NCI-H146 (cell line): ENCODE measurements around the gene DOP1A.
"Not testable (repeated sequence)": the region's sequence is repeated elsewhere in the genome, so short reads cannot be mapped to it uniquely, and the experiment has no call there.

Source experiments
- DNase-seq: peaks from one replicate; lab custom pipeline; 2025; lab: John Stamatoyannopoulos, UW

DOP1A gene

DNA sequence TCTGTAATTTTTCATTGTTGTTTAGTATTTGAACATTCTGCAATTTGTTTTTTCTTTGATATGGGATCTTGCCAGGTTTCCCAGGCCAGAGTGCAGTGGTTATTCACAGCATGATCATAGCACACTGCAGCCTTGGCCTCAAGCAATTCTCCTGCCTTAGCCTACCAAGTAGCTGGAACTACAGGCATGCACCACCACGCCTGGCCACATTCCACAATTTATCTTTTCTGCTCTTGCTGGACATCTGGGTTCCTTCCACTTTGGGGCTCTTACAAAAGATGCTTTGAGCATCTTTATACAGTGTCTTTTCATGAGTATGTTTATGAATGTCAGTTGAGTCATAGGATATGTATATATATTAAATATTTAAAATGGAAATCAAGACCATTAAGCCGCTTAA is 83.6 kb downstream of the DOP1A start:
- DNase-seq = no peak

- no peak for DNase-seq
Measured at GRCh38 chr6:83152913-83153312, 85.4 kb downstream of the DOP1A start.

- peak; percentile 35 for DNase-seq
Measured at GRCh38 chr6:83153883-83154521, 86.5 kb downstream of the DOP1A start.

DNA sequence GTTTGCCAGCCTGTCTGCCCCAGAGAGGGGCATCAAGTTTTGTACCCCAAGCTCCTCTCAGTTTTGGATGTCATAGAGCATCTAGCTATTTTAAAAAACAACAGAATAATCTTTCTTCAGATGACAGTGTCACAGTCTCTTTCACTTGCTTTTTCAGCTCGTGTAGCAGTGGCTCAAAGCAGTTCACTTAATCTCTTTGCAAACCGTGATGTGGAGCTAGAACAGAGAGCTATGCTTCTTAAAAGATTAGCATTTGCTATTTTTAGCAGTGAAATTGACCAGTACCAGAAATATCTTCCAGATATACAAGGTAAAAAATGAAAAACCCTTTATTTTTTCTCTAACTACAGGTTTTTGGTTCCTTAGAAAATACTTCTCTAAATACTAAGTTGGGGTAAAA is 88.3 kb downstream of the DOP1A start:
- DNase-seq = no peak

GRCh38 chr6:83160167-83160566 is 92.7 kb downstream of the DOP1A start:
- no peak for DNase-seq

GRCh38 chr6:83167726-83168278 is 100.3 kb downstream of the DOP1A start:
- no peak for DNase-seq

- no peak for DNase-seq
Measured at GRCh38 chr6:83168556-83168955, 101.1 kb downstream of the DOP1A start.

GRCh38 chr6:83169106-83169505 is 101.6 kb downstream of the DOP1A start:
- DNase-seq = no peak

GRCh38 chr6:83169511-83169910 is 102.0 kb downstream of the DOP1A start:
- DNase-seq = no peak

DNA sequence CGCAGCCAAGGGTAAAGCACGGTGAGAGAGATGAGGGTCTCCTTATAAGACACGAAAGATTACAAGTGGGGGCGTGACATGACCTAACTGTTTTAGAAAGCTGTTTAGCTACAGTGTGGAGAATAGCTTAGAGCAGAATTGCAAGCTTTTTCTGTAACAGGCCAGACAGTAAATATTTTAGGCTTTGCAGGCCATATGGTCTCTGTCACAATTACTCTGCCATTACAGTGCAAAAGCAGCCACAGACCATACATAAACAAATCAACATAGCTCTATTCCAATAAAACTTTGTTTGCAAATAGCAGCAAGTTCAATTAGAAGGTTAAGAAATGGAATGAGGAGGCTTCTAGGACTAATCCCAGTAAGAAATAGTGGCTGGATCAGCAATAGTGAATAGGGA is 108.8 kb downstream of the DOP1A start:
- DNase-seq = no peak

- DNase-seq = no peak
Measured at GRCh38 chr6:83180426-83180950, 113.0 kb downstream of the DOP1A start.

DNA sequence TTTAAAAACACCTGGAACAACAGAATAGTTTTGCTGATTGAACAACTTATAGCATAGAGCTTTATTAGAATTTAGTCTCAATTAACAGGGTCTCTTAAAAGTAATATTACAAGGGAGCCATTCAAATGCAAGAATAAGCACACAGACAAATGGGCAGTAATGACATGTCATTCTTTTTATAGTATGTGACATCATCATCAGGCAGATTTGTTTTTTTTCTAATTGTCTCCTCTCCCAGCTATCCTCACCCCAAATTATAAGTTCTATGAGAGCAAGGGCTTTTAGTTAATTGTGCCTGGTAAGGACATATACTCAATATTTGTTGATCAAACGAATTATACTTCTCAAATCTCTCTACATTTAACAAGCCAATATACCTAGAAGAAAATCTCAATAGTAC is 114.6 kb downstream of the DOP1A start:
- no peak for DNase-seq

- no peak for DNase-seq
Measured at GRCh38 chr6:83183082-83183828, 115.8 kb downstream of the DOP1A start.

- no peak for DNase-seq
Measured at GRCh38 chr6:83185096-83185495, 117.6 kb downstream of the DOP1A start.

DNA sequence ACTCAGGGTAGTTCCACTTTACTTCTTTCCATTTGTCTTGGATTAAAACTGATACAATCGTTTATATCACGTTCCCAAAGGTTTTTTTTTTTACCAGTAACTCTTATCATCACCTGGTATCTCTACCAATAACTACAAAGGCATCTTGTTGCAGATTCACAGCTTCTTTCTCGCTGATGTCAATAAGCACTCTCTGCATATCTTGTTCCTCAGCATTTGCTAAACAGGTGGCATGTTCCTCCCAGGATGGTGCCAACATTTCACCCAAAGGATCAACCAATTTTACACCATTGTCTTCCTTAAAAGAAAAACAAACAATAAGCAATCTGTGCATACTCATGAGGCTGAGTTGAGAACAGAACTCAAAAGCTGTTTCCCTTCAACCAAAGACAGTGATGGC is 121.0 kb downstream of the DOP1A start:
- no peak for DNase-seq

- DNase-seq = no peak
Measured at GRCh38 chr6:83190626-83191025, 123.2 kb downstream of the DOP1A start.

DNA sequence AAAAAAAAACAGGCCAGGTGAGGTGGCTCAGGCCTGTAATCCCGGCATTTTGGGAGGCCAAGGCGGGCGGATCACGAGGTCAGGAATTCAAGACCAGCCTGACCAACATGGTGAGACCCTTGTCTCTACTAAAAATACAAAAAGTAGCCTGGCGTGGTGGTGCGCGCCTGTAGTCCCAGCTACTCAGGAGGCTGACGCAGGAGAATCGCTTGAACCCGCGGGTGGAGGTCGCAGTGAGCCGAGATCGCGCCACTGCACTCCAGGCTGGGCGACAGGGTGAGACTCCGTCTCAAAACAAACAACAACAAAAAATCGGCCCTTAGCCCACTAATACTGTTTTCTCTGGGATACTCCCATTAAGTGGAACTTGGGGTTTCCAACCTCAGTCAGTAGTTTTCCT is 124.5 kb downstream of the DOP1A start:
- DNase-seq = not testable (repeated sequence)

GRCh38 chr6:83192456-83192855 is 125.0 kb downstream of the DOP1A start:
- no peak for DNase-seq

- peak; percentile 87 for DNase-seq
Measured at GRCh38 chr6:83192871-83193746, 125.6 kb downstream of the DOP1A start, which contains the start of the genes PGM3 and RWDD2A. TSS of gene PGM3 (minus strand) at chr6:83193265. CDS start at chr6:83191012, 2,253 bp downstream. TSS of gene RWDD2A (plus strand) at chr6:83193357. CDS start at chr6:83194452, 1,095 bp downstream.

DNA sequence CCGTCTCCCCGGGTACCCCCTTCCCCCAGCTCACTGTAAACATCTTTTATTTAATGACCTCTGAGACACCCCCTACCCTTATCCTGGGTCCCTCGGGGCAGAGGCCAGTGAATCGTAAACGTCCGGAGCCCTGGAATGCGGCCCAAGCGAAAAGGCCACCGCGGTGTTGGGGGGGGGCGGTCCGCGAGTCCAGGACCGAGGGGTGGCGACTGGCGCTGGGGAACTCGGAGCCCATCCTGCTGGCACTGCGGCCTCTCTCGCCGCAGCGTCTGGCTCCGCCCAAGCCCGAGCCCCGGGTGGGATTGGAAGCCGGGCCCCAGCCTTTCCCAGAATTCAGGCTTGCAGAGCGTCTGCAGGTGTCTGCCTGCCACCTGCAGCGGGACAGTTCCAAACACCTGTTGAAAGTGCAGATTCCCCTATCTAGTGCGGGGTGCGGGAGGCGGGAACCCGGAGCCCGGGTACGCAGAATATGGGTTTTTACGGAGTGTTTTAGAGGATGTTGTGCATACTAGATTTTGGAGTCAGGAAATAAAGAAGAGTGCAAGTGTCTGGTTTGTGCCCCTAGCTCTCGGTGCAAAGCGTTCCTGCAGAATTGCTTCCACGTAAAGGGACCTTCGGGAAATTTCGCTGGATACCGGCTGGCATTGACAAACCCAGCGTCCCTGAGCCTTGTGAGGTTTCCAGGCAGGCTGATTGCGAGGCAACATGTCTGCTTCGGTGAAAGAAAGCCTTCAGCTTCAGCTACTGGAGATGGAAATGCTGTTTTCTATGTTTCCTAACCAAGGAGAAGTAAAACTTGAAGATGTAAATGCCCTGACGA is 126.5 kb downstream of the DOP1A start:
- DNase-seq = peak; percentile 86
